HFFc6 (cell line): ENCODE data around the gene ANKRD18B. TPM values are rescaled to one million over a fixed set of nuclear protein-coding genes. Genes with fewer than 3 reads are reported as not detected.
A peak's percentile ranks its signal among the peaks of the same experiment; 100 is the strongest.
"Not testable (repeated sequence)": the region's sequence is repeated elsewhere in the genome, so short reads cannot be mapped to it uniquely, and the experiment has no call there.

Experiments
- DNase-seq: peaks from one replicate; pipeline ENCODE4 v3.0.0-alpha.2; 2018
- H3K27ac Mint-ChIP-seq: 2 replicates; pipeline ENCODE4 v1.8.0; 2020; ENCODE audit warnings: mild to moderate bottlenecking, mixed read lengths
- H3K27me3 Mint-ChIP-seq: 2 replicates; pipeline ENCODE4 v1.8.0; 2021; ENCODE audit warnings: mild to moderate bottlenecking, moderate library complexity, mixed read lengths; ENCODE audit not compliant: insufficient read depth
- H3K36me3 Mint-ChIP-seq: 2 replicates; pipeline ENCODE4 v1.8.0; 2021; ENCODE audit warnings: low read depth, mixed read lengths
- H3K4me1 Mint-ChIP-seq: 2 replicates; pipeline ENCODE4 v1.8.0; 2020; ENCODE audit warnings: low read depth, mixed read lengths
- H3K4me3 Mint-ChIP-seq: 2 replicates; pipeline ENCODE4 v1.8.0; 2020; ENCODE audit warnings: mild to moderate bottlenecking, moderate library complexity, mixed read lengths
- H3K9me3 Mint-ChIP-seq: 2 replicates; pipeline ENCODE4 v1.8.0; 2020; ENCODE audit warnings: mild to moderate bottlenecking, mixed read lengths
- long read RNA-seq: library from polyadenylated mRNA; unstranded; transcript quantifications from one replicate; pipeline ENCODE4 v2.0.0, GENCODE V29; 2019
- total RNA-seq, 6 experiments: library from RNA; stranded (reverse); fragmentation: NEBNext Ultra II Directional; extraction: Animal tissue kit (Norgen Biotek cat#: 25700); gene quantifications; 2 replicates in 1 of 6; 3 replicates in 5 of 6; pipeline ENCODE4 v1.2.3, GENCODE V29; 2021
- TF ChIP-seq, protein P1 (sequence below): fragments of 200-600 bp; sonication (generic); IDR thresholded peaks from 2 replicates; pipeline ENCODE4 v1.5.0; 2021; ENCODE audit warnings: antibody characterized with exemption, mild to moderate bottlenecking

Gene ANKRD18B
- total RNA-seq, result 1 to 10 TPM; 5.1 to 9.9 (median 8.0) TPM
- long read RNA-seq, partial matches to known transcripts, result 0 of 2 reads
- long read RNA-seq, other reads (novel, unspliced or antisense), result 2 of 2 reads

DNA sequence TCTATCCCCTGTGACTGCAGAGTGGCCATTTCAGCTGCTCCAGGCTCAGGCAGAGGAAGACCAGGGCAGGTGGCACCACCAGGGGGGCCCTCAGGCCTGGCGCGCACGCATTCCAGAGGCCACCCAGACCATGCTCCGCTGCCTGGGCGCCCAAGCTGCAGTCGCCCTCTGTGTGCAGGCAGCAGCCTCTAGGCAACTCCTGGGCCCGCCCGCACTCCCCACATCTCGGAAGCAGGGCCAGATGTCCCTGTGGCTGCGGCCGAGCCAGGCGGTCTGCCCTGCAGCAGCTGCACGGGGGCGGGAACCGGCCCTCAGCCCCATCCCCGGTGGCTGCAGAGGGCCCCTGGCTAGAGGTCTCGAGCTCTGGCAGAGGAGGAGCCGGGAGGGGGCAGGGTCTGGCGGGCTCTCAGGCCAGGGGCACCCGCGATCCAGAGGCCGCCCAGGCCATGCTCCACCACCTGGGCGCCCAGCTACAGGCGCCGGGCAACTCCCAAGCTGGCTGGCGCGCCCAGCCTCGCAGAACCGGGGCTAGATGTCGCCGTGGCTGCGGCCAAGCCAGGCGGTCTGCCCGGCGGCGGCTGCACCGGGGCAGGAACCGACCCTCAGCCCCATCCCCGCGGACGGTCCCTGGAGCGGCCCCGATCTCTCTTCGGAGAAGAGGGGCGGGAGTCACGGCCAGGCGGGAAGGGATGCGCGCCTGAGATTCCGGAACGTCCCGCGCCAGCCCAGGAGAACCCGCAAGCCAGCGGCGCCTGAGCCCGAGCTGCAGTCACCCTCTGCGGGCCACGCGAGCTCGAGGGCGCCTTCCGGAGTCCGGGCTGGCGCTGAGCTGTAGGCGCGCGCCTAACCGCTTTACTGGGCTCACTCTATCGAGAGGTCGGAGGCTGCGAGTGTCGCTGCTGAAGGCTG lies at the start of gene ANKRD18B:
Gene ANKRD18B (plus strand): TSS at position 855 of the 909 bp plus-strand sequence. CDS start 239 bp downstream, outside the sequence.
- H3K27ac Mint-ChIP-seq, result peak within 1 kb of the TSS; percentile 87
- H3K4me1 Mint-ChIP-seq, result peaks cover 27% of the 10 kb centered on the region
- H3K36me3 Mint-ChIP-seq, H3K9me3 Mint-ChIP-seq, H3K27me3 Mint-ChIP-seq: not testable (repeated sequence)
- peak; percentile 56 for DNase-seq
- TF ChIP-seq, protein P1, sequence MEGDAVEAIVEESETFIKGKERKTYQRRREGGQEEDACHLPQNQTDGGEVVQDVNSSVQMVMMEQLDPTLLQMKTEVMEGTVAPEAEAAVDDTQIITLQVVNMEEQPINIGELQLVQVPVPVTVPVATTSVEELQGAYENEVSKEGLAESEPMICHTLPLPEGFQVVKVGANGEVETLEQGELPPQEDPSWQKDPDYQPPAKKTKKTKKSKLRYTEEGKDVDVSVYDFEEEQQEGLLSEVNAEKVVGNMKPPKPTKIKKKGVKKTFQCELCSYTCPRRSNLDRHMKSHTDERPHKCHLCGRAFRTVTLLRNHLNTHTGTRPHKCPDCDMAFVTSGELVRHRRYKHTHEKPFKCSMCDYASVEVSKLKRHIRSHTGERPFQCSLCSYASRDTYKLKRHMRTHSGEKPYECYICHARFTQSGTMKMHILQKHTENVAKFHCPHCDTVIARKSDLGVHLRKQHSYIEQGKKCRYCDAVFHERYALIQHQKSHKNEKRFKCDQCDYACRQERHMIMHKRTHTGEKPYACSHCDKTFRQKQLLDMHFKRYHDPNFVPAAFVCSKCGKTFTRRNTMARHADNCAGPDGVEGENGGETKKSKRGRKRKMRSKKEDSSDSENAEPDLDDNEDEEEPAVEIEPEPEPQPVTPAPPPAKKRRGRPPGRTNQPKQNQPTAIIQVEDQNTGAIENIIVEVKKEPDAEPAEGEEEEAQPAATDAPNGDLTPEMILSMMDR, result peak; percentile 13
- peak within 1 kb of the TSS; percentile 97 for H3K4me3 Mint-ChIP-seq

- peaks cover 30% of the 10 kb centered on the region for H3K36me3 Mint-ChIP-seq
- no peak overlapping the region for H3K27ac Mint-ChIP-seq
- peaks cover 23% of the 10 kb centered on the region for H3K4me1 Mint-ChIP-seq
- no peak for DNase-seq
- no peak overlapping the region; the same call in 1 of the 2 replicates for H3K4me3 Mint-ChIP-seq
- TF ChIP-seq, protein P1, result no peak
- no peaks in the 10 kb centered on the region for H3K9me3 Mint-ChIP-seq
- H3K27me3 Mint-ChIP-seq, result peaks cover 5% of the 10 kb centered on the region
Observed at GRCh38 chr9:33475357-33475756, 48.7 kb upstream of the ANKRD18B start.

- H3K4me1 Mint-ChIP-seq, result peaks cover 17% of the 10 kb centered on the region
- no peak overlapping the region for H3K4me3 Mint-ChIP-seq
- no peak overlapping the region for H3K27ac Mint-ChIP-seq
- TF ChIP-seq, protein P1, result no peak
- peaks cover 3% of the 10 kb centered on the region for H3K27me3 Mint-ChIP-seq
- DNase-seq, result no peak
- H3K9me3 Mint-ChIP-seq, result no peaks in the 10 kb centered on the region
- peaks cover 25% of the 10 kb centered on the region for H3K36me3 Mint-ChIP-seq
Observed at GRCh38 chr9:33476503-33476902, 47.5 kb upstream of the ANKRD18B start.

DNA sequence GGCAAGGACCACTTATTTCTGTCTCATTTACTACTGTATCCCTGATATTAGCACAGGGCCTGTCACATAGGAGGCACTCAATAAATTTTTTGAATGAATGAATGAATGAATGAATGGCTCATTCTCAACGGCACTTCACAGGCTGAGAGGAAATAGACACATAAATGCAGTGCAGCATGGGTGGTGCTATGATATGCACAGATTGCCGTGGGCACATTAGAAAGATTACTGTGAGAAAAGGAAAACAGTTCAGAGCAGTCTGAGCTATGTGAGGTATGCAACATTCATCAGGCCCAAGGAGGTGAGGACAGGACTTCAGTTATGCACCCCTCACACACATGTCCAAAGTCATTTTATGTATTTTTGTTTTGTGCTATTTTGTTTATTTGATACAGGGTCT lies 43.9 kb upstream of the ANKRD18B start:
- no peaks in the 10 kb centered on the region for H3K9me3 Mint-ChIP-seq
- no peak overlapping the region for H3K27ac Mint-ChIP-seq
- no peaks in the 10 kb centered on the region for H3K4me1 Mint-ChIP-seq
- H3K27me3 Mint-ChIP-seq, result peaks cover 2% of the 10 kb centered on the region; the same call in 1 of the 2 replicates
- no peak overlapping the region for H3K4me3 Mint-ChIP-seq
- DNase-seq, result no peak
- no peaks in the 10 kb centered on the region for H3K36me3 Mint-ChIP-seq
- TF ChIP-seq, protein P1, result no peak

DNA sequence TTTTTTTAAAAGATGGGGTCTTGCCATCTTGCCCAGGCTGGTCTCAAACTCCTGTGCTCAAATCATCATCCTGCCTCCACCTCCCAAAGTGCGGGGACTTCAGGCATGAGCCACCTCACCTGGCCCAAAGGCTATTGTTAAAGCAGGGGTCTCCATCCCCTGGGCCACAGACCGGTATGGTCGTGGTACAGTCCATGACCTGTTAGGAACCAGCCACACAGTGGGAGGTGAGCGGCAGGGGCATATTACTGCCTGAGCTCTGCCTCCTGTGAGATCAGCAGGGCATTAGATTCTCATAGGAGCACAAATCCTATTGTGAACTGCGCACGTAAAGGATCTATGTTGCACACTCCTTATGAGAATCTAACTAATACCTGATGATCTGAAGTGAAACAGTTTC lies 43.1 kb upstream of the ANKRD18B start:
- H3K4me1 Mint-ChIP-seq, result no peaks in the 10 kb centered on the region
- no peak overlapping the region for H3K27ac Mint-ChIP-seq
- no peaks in the 10 kb centered on the region for H3K9me3 Mint-ChIP-seq
- peaks cover 2% of the 10 kb centered on the region; the same call in 1 of the 2 replicates for H3K27me3 Mint-ChIP-seq
- H3K36me3 Mint-ChIP-seq, result no peaks in the 10 kb centered on the region
- H3K4me3 Mint-ChIP-seq, result no peak overlapping the region
- TF ChIP-seq, protein P1, result no peak
- no peak for DNase-seq

- H3K9me3 Mint-ChIP-seq, H3K4me3 Mint-ChIP-seq, H3K27ac Mint-ChIP-seq, H3K27me3 Mint-ChIP-seq, H3K36me3 Mint-ChIP-seq, DNase-seq: not testable (repeated sequence)
- peaks cover 23% of the 10 kb centered on the region for H3K4me1 Mint-ChIP-seq
Observed at GRCh38 chr9:33485312-33485711, 38.7 kb upstream of the ANKRD18B start.
